Activated CD4-positive, CD25-positive, alpha-beta regulatory T cell (primary cell): ENCODE data around the gene ATG7.
"Not testable (repeated sequence)": the region's sequence is repeated elsewhere in the genome, so short reads cannot be mapped to it uniquely, and the experiment has no call there.

ENCODE experiments used
- DNase-seq, 4 experiments: peaks; one replicate each; lab custom pipeline; 2025; lab: John Stamatoyannopoulos, UW

The ATG7 gene

DNA sequence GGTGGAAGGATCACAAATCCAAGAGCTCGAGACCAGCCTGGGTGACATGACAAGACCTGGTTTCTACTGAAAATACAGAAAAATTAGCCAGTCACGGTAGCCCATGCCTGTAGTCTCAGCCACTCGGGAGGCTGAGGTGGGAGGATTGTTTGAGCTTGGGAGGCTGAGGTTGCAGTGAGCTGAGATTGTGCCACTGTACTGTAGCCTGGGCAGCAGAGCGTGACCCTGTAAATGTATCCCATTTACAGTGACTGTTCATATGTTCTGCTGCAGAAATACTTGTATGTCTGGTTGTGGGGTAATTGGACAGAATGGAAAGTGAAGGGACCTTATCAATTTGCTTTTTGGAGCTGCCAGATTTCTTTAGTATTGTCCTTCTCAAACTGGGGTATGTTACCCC lies 24.9 kb downstream of the ATG7 start:
- DNase-seq, result no peak

DNA sequence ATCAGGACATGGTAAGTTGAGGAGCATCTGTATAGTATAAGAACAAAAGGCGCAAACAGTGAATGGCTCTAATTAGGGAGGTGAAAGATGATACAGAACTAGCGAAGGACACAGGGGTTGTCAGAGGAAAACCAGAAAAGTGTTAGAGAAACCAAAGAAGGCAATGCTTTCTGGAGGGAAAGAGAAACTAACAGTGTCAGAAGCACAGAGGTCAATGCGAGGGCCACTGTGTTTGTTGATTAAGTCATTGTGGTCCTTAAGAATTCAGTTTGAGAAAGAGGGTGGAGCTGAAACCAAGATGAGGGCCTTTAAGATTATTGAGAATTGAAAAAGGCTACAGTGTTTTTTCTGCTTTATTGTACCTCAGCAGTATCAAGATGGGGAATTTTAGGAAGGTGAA lies 28.8 kb downstream of the ATG7 start:
- DNase-seq, result no peak

GRCh38 chr3:11302444-11302843 lies 30.2 kb downstream of the ATG7 start:
- no peak for DNase-seq

- no peak for DNase-seq
Observed at GRCh38 chr3:11304175-11304574, 32.0 kb downstream of the ATG7 start.

GRCh38 chr3:11305509-11305908 lies 33.3 kb downstream of the ATG7 start:
- no peak for DNase-seq

DNA sequence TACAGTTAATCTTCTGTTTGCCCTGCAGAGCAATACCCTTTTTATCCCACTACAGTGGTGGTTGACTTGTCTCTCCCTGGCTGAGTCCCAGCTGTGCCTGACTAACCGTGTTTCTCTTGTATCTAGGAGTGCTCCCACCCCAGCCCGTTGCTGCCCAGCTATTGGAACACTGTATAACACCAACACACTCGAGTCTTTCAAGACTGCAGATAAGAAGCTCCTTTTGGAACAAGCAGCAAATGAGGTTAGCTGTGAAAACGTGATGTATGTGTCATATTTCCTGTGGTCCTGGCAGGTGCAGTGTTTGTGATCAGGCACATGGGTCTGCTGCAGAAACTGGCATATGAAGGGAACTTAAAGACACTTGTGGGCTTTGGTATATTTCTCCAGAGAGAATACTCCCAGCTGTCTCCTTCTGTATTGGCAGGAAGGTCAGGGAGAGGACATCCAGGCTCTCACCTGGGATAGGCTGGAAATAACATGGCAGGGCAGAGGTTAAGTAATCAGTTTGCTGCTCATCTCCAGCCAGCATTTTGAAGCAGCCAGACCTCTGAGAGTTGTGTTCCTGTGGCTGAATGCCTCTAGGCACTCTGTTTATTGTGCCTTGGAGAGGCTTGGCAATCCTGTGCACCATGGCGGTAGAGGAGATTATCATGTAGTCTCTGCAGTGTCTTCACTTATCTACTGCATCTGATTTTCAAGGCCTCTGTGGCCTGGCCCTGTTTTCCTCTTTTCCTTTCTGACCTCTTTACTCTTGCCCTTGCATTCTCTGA lies 34.8 kb downstream of the ATG7 start:
- no peak for DNase-seq

GRCh38 chr3:11307830-11308432 lies 35.7 kb downstream of the ATG7 start:
- no peak for DNase-seq

- no peak for DNase-seq
Observed at GRCh38 chr3:11310258-11310657, 38.1 kb downstream of the ATG7 start.

DNA sequence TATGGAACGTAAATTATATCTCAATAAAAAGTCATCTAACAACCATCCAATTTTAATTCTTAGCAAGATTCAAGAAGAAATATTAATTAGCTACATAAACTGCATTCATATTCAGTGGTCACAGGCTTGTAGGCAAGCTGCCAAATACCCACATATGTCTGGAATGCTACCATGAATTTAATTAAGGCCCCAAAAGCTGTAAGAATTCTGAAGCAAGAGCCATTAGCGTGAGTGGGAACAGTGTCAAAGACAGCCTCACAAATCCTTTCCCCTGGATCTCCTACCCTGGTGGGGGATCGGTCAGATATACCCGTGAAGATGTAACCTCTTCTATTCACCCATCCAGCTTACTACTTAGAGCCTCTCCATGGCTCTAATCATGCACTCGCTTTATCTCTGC lies 40.0 kb downstream of the ATG7 start:
- DNase-seq, result no peak

DNA sequence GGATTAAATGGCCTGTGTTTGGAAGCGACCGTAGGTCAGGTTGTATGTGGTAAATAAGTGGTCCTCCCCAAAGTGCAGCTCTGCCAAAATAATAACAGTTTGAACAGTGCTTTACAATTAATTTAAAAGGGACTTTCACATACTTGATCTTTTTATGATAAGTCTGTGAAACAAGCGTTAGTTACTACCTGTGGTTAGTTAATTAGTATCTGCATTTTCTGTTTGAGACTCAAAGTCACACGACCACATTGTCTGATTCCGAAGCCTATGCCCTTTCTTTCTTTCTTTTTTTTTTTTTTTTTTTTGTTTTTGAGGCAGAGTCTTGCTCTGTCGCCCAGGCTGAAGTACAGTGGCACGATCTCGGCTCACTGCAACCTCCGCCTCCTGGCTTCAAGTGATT lies 45.1 kb downstream of the ATG7 start:
- DNase-seq, result no peak

DNA sequence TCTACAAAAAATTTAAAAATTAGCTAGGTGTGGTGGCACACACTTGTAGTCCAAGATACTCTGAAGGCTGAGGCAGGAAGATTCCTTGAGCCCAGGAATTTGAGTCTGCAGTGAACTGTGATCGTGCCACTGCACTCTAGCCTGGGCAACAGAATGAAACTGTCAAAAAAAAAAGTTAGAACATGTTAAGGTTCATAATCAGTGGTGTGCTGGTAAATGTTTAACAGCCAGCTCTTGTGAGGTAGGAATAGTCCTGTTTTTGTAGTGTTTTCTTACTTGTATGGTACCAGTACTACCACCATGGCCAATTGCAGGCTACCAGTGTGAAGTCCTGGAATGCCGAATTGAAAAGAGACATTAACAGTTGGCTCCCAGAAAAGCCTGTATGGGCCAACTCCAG lies 50.7 kb downstream of the ATG7 start:
- no peak for DNase-seq

GRCh38 chr3:11323813-11324212 lies 51.6 kb downstream of the ATG7 start:
- no peak for DNase-seq

GRCh38 chr3:11327619-11328018 lies 55.4 kb downstream of the ATG7 start:
- no peak for DNase-seq

DNA sequence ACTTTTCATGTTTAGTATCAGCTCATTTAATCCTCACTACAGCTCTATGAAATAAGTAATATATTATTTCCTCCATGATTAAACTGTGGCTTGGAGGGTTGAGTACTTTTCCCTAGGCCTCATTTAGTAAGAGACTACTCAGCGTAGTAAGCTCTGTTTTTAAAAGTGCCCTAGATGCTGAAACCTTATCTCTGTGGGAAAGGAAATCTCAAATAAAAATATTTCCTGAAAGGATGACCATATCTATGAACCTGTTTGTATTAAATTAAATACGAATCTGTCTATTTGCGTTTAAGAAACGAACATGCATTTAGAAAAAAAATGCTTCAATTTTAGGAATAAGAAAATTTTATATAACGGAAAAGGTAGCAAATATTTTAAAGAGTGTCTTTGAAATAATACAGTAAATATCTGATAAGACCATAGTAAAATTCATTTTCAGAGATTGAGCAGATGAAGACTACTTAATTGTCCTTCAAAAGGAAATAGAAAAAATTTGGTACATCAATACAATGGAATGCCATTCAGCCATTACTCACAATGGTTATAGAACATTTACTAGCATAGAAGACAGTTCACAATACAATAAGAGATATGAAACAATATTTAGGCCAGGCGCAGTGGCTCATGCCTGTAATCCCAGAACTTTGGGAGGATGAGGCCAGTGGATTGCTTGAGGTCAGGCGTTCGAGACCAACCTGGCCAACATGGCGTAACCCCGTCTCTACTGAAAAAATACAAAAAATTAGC lies 56.2 kb downstream of the ATG7 start:
- no peak for DNase-seq

DNA sequence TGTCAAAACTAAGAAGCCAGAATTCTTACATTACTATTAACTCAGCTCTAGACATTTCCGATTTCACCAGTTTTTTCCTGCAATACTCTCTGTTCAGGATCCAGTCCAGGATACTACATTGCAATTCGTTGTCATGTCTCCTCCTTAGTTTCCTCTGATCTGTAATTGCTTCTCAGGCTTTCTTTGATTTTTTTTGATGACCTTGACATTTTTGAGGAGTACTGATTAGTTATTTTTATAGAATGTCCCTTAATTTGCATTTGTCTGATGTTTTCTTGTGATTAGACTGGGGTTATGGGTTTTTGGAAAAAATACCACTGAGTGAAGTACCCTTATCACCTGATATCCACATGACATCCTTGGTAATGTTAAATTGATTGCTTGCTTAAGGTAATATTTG lies 57.6 kb downstream of the ATG7 start:
- no peak for DNase-seq

GRCh38 chr3:11331101-11331500 lies 58.9 kb downstream of the ATG7 start:
- DNase-seq, result no peak

DNA sequence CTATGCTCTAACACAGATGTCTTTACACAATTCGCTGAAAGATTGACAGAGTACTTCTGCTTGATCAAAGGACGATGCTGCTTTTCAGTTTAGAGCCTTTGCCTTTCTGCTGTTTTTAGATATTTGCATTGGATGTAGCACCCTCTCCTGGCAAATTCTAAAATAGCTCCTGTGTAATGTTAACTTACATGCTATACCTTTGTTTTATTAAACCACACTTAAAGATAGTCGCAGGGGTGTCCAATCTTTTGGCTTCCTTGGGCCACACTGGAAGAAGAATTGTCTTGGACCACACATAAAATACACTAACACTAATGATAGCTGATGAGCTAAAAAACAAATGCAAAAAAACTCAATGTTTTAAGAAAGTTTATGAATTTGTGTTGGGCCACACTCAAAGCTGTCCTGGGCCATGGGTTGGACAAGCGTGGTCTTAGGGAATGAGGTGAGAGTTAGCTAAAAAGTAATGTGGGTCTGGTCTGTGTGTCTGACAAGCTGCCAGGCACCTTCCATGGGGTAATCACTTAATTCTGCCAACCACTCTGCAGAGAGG lies 62.9 kb downstream of the ATG7 start:
- DNase-seq, result no peak

- DNase-seq, result no peak
Observed at GRCh38 chr3:11339541-11339940, 67.3 kb downstream of the ATG7 start.

DNA sequence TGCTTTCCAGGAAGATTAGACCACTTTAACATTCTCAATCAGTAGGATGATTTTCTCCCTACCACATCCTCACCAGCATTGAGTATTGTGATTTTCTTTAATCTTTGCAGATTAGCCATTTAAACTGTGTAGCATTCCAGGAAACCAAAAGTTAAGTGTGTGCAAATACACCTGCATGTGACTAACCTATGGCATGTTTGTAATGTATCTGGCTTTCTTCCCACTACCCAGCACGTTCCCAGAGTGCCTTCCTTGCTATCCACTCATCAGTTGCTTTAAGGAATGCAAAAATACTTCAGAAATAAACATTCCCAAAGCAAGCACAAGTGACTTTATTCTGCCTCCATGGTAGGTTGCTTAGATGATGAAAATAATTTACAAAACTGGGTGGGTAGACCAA lies 74.2 kb downstream of the ATG7 start:
- DNase-seq, result no peak

DNA sequence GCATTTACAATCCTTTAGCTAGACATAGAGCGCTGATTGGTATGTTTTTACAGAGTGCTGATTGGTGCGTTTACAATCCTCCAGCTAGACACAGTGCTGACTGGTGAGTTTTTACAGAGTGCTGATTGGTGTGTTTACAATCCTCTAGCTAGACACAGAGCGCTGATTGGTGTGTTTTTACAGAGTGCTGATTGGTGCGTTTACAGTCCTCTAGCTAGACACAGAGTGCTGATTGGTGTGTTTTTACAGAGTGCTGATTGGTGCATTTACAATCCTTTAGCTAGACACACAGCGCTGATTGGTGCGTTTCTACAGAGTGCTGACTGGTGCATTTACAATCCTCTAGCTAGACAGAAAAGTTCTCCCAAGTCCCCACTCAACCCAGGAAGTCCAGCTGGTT lies 76.7 kb downstream of the ATG7 start:
- DNase-seq, result not testable (repeated sequence)

- no peak for DNase-seq
Observed at GRCh38 chr3:11349446-11349845, 77.2 kb downstream of the ATG7 start.

- DNase-seq, result no peak
Observed at GRCh38 chr3:11350374-11350773, 78.2 kb downstream of the ATG7 start.

DNA sequence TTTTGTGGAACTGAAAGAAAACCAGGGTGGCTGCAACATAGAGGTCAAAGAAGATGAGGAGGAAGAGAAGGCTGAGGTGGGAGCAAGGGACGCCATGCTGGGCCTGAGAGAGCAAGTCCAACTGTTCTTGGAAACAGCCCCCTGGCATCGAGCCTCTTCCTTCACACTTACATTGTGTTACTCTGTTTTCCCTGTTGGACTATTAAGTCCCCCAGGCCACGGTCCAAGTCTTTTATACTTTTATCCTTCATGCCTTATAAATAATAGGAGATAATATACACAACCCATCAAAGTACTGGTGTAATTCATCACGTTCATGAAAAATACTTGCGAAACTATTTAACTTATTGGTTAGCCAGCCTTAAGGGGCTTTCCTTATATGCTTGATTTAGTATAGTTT lies 79.3 kb downstream of the ATG7 start:
- no peak for DNase-seq
